ENCODE results near the gene TBRG1. TPM values are rescaled to one million over a fixed set of nuclear protein-coding genes. Genes with fewer than 3 reads are reported as not detected.

Gene TBRG1
- total and polyA plus RNA-seq, 2 of the 8 experiments (the other 6 are each of a cell fraction or from before 2014, with no cell fraction given) = 16.3 to 26.7 TPM

- H4K5ac ChIP-seq (ENCODE audit: insufficient read length, low read depth, low read length) = no peak overlapping the region
- DNase-seq (ENCODE audit: low read depth in 1 of 2, low spot score in 2 of 2) (no peak), FAIRE-seq (no peak)
- H2BK20ac ChIP-seq (ENCODE audit: low read length) = no peak overlapping the region
- no peak overlapping the region for H3K9ac ChIP-seq (replicated peaks in 1 of 4; ENCODE audit: extremely low read depth in 1 of 4, low read depth in 3 of 4, low read length in 3 of 4)
- no peak overlapping the region for H3K4ac ChIP-seq (replicated peaks; ENCODE audit: insufficient read length, low read depth, low read length)
- 36% methylated on average over 5 of the region's 5 CpGs; no CpG with 5 or more reads in 1 of the 2 experiments for WGBS, 2 experiments (ENCODE audit: extremely low coverage in 1 of 2, insufficient coverage in 1 of 2, insufficient read length in 1 of 2, insufficient replicate concordance in 2 of 2, low coverage in 1 of 2, low lambda C conversion rate in 2 of 2, missing lambda C conversion rate in 1 of 2)
- ChIA-PET POLR2A (ENCODE audit: partially characterized antibody) (no interaction called here), CTCF (ENCODE audit: partially characterized antibody) (interaction anchor here (1.2 to 2.0 kb wide), 2 partner anchors 19 to 180 kb away, joined by 4 read pairs; no protein-coding TSS in a partner anchor)
- no peaks in the 10 kb centered on the region for H3K79me2 ChIP-seq (ENCODE audit: control insufficient read depth in 1 of 2, insufficient read depth in 2 of 2, low read length in 2 of 2)
- no peak overlapping the region for H2BK5ac ChIP-seq (ENCODE audit: low read depth, low read length)
- peaks cover 1% of the 10 kb centered on the region for H3K23me2 ChIP-seq (ENCODE audit: low read depth, low read length)
- no peak overlapping the region for H3K56ac ChIP-seq (replicated peaks; ENCODE audit: insufficient read length, low read depth, low read length)
- H3K23ac ChIP-seq (ENCODE audit: insufficient read length) = no peak overlapping the region
- H3K4me2 ChIP-seq (ENCODE audit: insufficient read depth in 1 of 2, low read depth in 2 of 2, low read length in 2 of 2) = no peak overlapping the region; a peak in 1 of 4 replicates
- peaks cover 0 to 10% (median 7%) of the 10 kb centered on the region in 4 experiments; a peak in 4 of 7 replicates for H3K4me1 ChIP-seq (replicated peaks in 1 of 4; ENCODE audit: control insufficient read depth in 3 of 4, insufficient read depth in 4 of 4, low read length in 3 of 4)
- H2BK15ac ChIP-seq (ENCODE audit: low read length) = no peak overlapping the region
- H3K4me3 ChIP-seq (ENCODE audit: extremely low read depth in 1 of 4, insufficient read depth in 2 of 4, low read depth in 3 of 4, low read length in 4 of 4) = no peak overlapping the region
- H2BK12ac ChIP-seq (ENCODE audit: low read depth, low read length) = no peak overlapping the region
- no peak overlapping the region for H2AFZ ChIP-seq (ENCODE audit: low read length)
- no peak overlapping the region for H2AK5ac ChIP-seq (ENCODE audit: low read depth, low read length)
- no peak overlapping the region for H4K8ac ChIP-seq (ENCODE audit: extremely low read depth, insufficient read depth, low read length)
- no peaks in the 10 kb centered on the region; a peak in 2 of 7 replicates for H3K27me3 ChIP-seq (replicated peaks in 1 of 4; ENCODE audit: control insufficient read depth in 3 of 4, extremely low read depth in 1 of 4, insufficient read depth in 3 of 4, low read length in 3 of 4)
- no peak overlapping the region for H4K91ac ChIP-seq (replicated peaks; ENCODE audit: insufficient read length, low read length)
- no peak overlapping the region for H3K18ac ChIP-seq (ENCODE audit: extremely low read depth, low read length)
- H3K27ac ChIP-seq (ENCODE audit: low read depth, low read length) = no peak overlapping the region
- H2BK120ac ChIP-seq (replicated peaks; ENCODE audit: low read depth, low read length) = no peak overlapping the region
- no peaks in the 10 kb centered on the region; the same call in 1 of the 2 replicates for H3K79me1 ChIP-seq (ENCODE audit: low read depth, low read length)
- H3K9me3 ChIP-seq (ENCODE audit: insufficient read depth in 2 of 2, low read depth in 1 of 2, low read length in 1 of 2) = no peaks in the 10 kb centered on the region
- H4K20me1 ChIP-seq (replicated peaks in 1 of 2; ENCODE audit: control insufficient read depth in 1 of 2, insufficient read depth in 2 of 2, low read length in 2 of 2) = no peaks in the 10 kb centered on the region
- H3K36me3 ChIP-seq (ENCODE audit: control insufficient read depth in 2 of 4, insufficient read depth in 4 of 4, low read length in 3 of 4) = no peaks in the 10 kb centered on the region
- no peak for TF ChIP-seq GABPA (IDR thresholded peaks at IDR 0.05; ENCODE audit: borderline replicate concordance, insufficient read depth, low read length)
- no peak for TF ChIP-seq SIRT6 (IDR thresholded peaks at IDR 0.05; ENCODE audit: low read length)
- no peak for TF ChIP-seq EZH2 (IDR thresholded peaks at IDR 0.05; ENCODE audit: low read depth, low read length, severe bottlenecking)
- TF ChIP-seq SP1 (IDR thresholded peaks at IDR 0.05; ENCODE audit: low read depth, low read length) = no peak
- TF ChIP-seq PHF8 (conservative IDR thresholded peaks at IDR 0.05; ENCODE audit: low read depth, low read length) = no peak
- TF ChIP-seq KDM1A (IDR thresholded peaks at IDR 0.05; ENCODE audit: borderline replicate concordance, low read length) = no peak
- TF ChIP-seq JUND (IDR thresholded peaks at IDR 0.05; ENCODE audit: low read length) = no peak
- no peak for TF ChIP-seq CHD1 (IDR thresholded peaks at IDR 0.05; ENCODE audit: low read depth, low read length)
- no peak for TF ChIP-seq MAFK (IDR thresholded peaks at IDR 0.05; ENCODE audit: low read depth, low read length)
- TF ChIP-seq SP4 (IDR thresholded peaks at IDR 0.05; ENCODE audit: low read length) = no peak
- TF ChIP-seq NRF1 (IDR thresholded peaks at IDR 0.05; ENCODE audit: low read depth, low read length) = no peak
- TF ChIP-seq BRCA1 (IDR thresholded peaks at IDR 0.05; ENCODE audit: low read depth, low read length) = no peak
- TF ChIP-seq KDM5A (IDR thresholded peaks at IDR 0.05; ENCODE audit: low read length) = no peak
- TF ChIP-seq TBP (IDR thresholded peaks at IDR 0.05; ENCODE audit: low read depth, low read length) = no peak
- H3K14ac ChIP-seq (ENCODE audit: insufficient read length) = no peak overlapping the region
These were observed 35.2 kb downstream of the TBRG1 start for GRCh38 chr11:124657904-124658303.

All from H1 (cell line).